ENCODE measurements around the gene TMEM89. TPM values are rescaled to one million over a fixed set of nuclear protein-coding genes. Genes with fewer than 3 reads are reported as not detected.

The TMEM89 gene
- total RNA-seq, 2 donors from 2014 or later: 0.36 TPM; not detected in 1

DNA sequence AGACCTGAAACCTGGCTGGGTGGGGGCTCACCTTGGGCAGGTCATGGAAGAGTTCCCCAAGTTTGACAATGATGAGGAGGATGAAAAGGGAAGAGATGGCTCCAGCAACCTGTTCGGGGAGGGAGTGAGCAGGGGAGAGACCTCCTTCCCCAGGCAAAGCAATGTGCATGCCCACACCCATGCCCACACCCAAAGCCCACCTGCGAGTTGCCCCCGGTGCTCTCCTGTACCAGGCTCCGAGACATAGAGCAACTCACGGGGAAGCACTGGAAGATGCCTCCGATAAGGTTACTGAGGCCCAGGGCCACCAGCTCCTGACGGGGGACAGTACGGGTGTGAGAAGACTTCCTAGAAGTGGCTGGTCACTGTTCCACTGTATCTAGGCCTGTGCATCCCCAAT lies 8.8 kb upstream of the TMEM89 start:
- DNase-seq (ENCODE audit: low spot score in 2 of 2) (no peak), ATAC-seq (no peak)
- H3K27ac Mint-ChIP-seq: no peak overlapping the region
- no peaks in the 10 kb centered on the region for H3K9me3 Mint-ChIP-seq
- peaks cover 0 to 5% of the 10 kb centered on the region in 2 donors for H3K36me3 Mint-ChIP-seq

DNA sequence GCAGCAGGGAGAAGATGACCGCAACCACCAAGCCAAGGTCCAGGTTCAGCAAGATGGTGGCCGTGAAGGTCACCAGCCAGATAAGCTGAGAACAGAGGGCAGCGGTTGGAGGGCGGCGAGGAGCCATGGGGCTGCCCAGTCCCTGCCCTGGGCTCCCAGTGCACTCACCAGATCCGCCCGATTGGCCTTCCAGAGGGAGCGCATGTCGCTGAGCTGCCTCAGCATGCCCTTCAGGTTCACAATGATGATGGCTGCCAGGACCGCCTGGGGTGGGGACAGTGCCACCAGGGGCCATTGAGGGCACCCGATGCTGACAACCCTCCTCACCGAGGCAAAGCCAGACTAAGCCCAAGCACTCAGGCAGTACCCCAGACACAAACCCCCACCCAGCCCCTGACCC lies 8.3 kb upstream of the TMEM89 start:
- ATAC-seq (no peak), DNase-seq (ENCODE audit: low spot score in 2 of 2) (no peak)
- H3K9me3 Mint-ChIP-seq: no peaks in the 10 kb centered on the region
- H3K36me3 Mint-ChIP-seq: peaks cover 0 to 5% of the 10 kb centered on the region in 2 donors
- no peak overlapping the region for H3K27ac Mint-ChIP-seq

DNA sequence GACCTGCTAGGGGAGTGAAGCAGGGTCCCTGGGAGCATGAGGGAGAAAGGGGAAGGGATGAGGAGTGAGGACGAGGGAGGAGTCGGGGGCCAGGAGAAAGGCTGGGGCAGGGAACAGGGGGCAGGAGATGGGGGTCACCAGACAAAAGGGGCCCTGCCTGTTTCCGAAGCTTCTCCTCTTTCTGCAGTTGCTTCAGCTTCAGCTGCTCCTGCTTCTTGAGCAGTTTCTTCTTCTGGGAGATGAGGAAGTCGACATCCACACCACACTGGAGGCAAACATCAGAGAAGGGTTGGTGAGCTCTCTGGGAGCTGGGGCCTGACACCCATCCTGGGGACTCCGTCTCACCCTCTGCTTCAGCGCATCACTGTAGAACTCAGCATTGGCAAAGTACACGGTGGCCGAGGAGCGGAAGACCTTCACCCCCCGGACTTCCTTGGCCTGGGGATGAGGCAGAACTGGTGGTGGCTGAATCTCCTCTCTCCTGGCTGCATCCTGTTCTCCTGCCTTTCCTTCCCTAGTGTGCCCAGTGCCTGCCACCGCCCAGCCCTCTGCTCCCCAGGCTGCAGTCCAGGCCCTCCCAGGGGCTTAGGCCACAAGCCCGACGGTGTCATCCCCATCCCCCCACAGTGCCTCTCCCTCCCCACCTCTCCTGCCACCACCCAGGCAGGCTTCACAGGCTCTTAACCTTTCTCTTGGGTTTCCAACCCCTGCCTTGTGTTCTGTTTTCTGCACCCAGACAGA lies 6.9 kb upstream of the TMEM89 start:
- no peaks in the 10 kb centered on the region for H3K9me3 Mint-ChIP-seq
- ATAC-seq (no peak), DNase-seq (ENCODE audit: low spot score in 2 of 2) (no peak)
- peak overlapping the region; percentile 7 to 38 for H3K27ac Mint-ChIP-seq
- peaks cover 0 to 5% of the 10 kb centered on the region in 2 donors for H3K36me3 Mint-ChIP-seq

DNA sequence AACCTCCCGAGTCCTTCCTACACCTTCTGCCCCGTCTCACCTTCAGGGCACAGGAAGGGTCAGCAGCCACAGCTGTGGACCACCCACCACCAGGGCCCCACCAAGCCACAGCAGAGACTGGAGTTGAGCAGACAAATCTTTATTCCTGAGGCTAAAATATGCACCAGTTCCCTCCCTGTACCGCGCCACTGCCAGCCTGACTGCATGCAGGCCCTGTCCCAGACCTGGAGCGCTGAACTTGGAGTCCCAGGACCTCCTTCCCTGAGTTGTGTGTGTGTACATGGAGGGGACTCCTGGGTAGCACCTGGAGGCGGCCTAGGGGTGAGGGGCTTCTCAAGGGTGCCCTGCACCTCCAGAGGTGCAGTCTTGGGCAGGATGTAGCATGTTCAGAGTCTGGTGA lies 4.0 kb upstream of the TMEM89 start:
- ATAC-seq (no peak), DNase-seq (ENCODE audit: low spot score in 2 of 2) (no peak)
- no peak overlapping the region for H3K27ac Mint-ChIP-seq
- no peaks in the 10 kb centered on the region for H3K9me3 Mint-ChIP-seq
- H3K36me3 Mint-ChIP-seq: no peaks in the 10 kb centered on the region

DNA sequence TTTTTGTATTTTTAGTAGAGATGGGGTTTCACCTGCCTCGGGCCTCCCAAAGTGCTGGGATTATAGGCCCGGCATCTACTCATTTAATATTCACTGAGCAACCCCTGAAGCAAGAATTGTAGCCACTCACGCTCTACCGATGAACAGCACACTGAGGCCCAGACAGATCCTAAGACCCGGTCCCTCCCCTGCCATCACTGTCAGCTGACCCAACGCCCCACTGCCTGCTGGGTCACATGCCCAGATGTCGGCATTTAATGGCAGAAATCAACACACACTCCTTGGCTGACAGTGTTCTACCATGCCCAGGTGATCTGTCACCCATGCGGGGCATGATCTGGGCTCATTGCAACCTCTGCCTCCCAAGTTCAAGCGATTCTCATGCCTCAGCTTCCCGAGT lies 3.2 kb upstream of the TMEM89 start:
- DNase-seq (ENCODE audit: low spot score in 2 of 2): no peak
- Mint-ChIP-seq H3K27ac (peak overlapping the region in 1 of 2 donors; percentile 68), H3K36me3 (no peaks in the 10 kb centered on the region), H3K9me3 (no peaks in the 10 kb centered on the region)
- ATAC-seq: no peak

DNA sequence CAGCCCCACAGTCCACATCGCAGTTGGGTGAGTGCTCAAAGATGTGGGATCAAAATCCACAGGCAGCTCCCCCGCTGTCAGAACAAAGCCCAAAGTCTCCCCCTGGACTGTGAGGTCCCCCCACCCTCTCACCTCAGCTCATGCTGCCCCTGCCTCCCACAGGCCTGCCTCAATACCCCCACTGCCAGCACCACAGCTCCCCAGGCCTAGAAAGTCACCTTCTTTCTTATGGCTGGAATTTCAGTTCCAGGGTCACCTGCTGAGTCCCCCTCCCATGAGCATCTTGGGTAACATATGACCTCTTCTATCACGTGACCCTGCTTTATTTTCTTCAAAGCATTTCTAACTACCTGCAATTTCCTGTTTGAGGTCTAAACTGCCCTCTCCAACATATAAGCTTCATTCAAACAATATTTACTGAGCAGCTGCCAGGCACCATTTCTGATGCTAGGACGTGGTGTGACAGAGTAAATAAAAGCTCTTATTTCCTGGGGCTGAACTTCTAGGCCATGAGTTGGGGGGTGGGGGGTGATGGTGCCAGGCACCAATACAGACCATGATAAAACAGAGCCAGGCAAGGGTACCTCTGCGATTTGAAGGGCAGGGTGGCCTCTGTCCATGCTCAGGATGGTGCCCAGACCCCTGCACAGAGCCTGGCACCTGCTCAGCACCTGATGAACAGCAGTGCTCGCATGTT lies 2.4 kb upstream of the TMEM89 start:
- no peaks in the 10 kb centered on the region for H3K9me3 Mint-ChIP-seq
- DNase-seq (ENCODE audit: low spot score in 2 of 2) (no peak), ATAC-seq (no peak)
- peaks cover 0 to 4% of the 10 kb centered on the region in 2 donors for H3K36me3 Mint-ChIP-seq
- H3K27ac Mint-ChIP-seq: peak overlapping the region in 1 of 2 donors; percentile 68

DNA sequence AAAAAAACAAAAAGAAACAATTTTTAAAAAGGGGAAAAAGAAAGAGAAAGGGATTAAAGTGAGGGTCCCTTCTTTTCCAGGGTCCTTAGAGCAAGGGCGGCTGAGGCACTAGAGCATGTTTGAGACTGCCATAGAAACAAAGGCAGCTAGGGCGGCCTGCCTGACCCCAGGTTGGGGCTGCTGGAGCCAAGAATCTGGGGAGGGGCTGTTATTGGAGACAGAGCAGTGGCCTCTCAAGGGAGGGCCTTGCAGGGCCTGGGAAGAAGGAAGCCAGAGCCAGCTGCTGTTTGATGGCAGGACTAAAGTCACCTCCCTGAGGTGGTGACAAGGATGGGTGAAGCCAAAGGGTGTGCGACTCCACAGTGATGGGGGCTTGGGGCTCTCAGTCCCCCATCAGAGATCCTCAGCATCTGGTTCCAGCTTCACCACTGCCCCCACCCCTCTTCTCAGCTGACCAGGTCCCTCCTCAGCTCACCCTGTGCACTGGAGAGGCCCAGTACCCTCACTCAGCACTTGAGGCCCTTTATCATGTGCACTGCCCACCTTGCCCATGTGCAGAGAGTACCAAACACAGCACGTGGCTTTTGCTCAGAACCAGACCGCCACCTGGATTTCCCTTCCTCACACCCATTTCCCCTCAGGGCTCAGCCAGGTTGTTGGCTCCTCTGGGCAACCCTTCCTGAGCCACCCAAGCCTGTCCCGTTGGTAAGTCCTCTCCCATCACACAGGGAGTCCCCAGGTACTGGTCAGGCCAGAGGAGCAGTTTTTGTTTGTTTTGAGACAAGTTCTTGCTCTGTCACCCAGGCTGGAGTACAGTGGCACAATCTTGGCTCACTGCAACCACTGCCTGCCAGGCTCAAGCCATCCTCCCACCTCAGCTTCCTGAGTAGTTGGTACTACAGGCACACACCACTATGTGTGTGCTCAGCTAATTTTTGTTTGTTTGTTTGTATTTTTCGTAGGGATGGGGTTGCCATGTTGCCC lies 1.7 kb downstream of the TMEM89 start:
- Mint-ChIP-seq H3K9me3 (peaks cover 10 to 17% of the 10 kb centered on the region in 2 donors), H3K36me3 (peaks cover 10 to 29% of the 10 kb centered on the region in 2 donors), H3K27ac (no peak overlapping the region)
- DNase-seq (ENCODE audit: low spot score in 2 of 2) (no peak), ATAC-seq (no peak)

DNA sequence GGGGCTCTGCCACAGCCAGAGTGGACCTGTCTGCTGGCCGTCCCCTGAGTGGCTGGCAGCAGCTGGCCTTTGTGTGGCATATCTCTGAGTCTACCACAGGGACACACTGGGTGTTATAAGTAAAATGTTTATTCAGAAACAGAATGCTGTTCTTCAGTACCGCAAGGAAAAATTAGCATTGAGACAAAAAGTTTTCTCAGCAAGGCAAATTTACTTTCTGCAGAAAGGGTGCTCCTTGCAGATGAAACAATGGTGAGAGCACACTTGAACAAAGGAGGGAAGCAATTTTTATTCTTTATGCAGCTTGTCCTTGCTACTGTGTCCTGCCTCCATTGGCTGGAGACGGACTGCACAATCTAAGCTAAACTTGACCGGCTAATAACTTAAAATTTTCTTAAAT lies 4.0 kb downstream of the TMEM89 start:
- no peak for ATAC-seq
- H3K27ac Mint-ChIP-seq: peak overlapping the region in 1 of 2 donors; percentile 67
- peaks cover 13 to 35% of the 10 kb centered on the region in 2 donors for H3K36me3 Mint-ChIP-seq
- no peak for DNase-seq (ENCODE audit: low spot score in 2 of 2)
- peaks cover 10 to 17% of the 10 kb centered on the region in 2 donors for H3K9me3 Mint-ChIP-seq

DNA sequence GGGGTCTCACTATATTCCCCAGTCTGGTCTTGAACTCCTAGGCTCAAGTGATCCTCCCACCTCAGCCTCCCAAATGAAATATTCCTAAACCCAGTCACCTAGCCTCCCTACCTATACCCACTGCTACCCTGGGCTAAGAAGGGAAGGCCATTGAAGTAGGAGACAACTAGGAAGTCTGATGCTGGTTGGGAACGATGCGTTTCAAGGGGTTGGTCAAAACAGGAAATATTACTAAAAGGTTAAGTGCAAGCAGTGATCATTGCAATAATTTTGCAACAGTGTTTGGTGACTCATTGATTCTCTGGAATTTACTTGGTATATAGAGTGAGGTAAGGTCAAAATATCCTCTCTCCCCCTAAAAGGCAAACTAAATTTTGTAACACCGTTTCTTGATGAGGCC lies 7.5 kb downstream of the TMEM89 start:
- Mint-ChIP-seq H3K36me3 (peaks cover 21 to 37% of the 10 kb centered on the region in 2 donors), H3K27ac (peak overlapping the region; percentile 95 to 96), H3K9me3 (peaks cover 10 to 17% of the 10 kb centered on the region in 2 donors)
- no peak for DNase-seq (ENCODE audit: low spot score in 2 of 2)
- ATAC-seq: peak; percentile 53 to 62

DNA sequence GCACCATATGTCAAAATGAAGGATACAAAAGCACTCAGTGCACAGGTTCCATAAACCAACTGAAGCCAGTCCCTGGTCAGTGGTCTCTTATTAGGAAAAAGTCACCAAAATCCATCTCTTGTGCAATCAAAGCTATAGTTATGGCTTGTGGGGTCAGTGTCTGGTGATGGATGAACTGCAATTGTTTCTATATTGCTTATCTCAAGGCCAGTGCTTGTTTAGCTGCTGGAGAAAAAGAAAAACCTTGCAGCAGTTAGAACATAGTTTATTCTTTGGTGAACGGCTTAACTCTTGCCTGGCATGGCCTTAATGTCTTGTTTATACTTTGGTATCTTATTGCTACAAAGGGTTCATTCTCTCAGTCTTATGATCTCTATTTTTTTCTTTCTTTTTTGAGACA lies 9.3 kb downstream of the TMEM89 start:
- peaks cover 3 to 7% of the 10 kb centered on the region in 2 donors for H3K9me3 Mint-ChIP-seq
- H3K36me3 Mint-ChIP-seq: peaks cover 30 to 35% of the 10 kb centered on the region in 2 donors
- peak overlapping the region in 1 of 2 donors; percentile 95 for H3K27ac Mint-ChIP-seq
- ATAC-seq (no peak), DNase-seq (ENCODE audit: low spot score in 2 of 2) (no peak)

DNA sequence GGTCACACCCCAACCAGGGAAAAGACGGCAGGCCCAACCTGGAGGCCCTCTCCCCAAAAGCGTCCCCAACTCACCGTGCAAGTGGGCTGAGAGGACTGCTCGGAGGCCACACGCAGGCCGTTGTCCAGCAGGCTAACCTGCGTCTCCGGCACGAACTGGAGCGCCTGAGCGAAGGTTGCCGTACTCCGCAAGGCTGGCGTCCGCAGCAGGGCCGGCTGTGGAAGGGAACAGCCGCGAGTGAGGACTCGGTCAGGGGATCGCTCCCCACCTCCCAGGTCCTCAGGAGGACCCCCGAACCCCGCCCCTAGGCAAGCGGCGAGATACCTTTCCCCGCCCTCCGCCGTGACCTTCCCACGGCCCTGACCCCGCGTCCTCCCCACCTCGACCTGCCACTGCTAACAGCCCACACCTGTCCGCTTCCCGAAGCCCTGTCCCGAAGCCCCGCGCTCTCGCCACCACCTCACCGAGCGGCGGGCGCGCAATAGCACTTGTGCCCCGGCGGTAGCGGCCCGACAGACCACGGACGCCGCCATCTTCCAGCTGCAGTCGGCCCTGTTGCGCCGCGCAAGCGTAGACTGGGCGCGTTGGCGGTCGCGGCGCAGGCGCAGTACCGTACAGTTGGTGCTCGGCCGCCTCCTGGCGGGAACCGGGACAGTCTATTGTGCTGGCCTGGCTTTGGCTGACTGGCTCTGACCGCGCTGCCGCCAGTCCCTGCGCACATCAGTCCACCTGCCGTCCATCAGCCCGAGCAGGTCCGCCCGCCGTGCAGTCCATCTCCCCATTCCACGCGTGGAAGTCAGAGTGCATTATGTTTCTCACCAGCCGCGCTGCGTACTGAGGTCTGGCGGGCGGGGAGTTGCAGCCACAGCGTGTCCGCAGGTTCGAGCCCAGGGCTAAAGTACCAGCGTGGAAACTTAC lies 12.2 kb downstream of the TMEM89 start, which contains the start of gene UQCRC1:
UQCRC1 (minus strand) TSS at position 559 of the 918 bp plus-strand sequence; CDS start at position 533, 26 bp downstream.
- ATAC-seq (peak; percentile 94 to 98), DNase-seq (ENCODE audit: low spot score in 2 of 2) (peak; percentile 94 to 96)
- peak within 1 kb of the TSS; percentile 92 to 98 for H3K27ac Mint-ChIP-seq
- peaks cover 26 to 29% of the 10 kb centered on the region in 2 donors for H3K36me3 Mint-ChIP-seq
- H3K9me3 Mint-ChIP-seq: no peaks in the 10 kb centered on the region

DNA sequence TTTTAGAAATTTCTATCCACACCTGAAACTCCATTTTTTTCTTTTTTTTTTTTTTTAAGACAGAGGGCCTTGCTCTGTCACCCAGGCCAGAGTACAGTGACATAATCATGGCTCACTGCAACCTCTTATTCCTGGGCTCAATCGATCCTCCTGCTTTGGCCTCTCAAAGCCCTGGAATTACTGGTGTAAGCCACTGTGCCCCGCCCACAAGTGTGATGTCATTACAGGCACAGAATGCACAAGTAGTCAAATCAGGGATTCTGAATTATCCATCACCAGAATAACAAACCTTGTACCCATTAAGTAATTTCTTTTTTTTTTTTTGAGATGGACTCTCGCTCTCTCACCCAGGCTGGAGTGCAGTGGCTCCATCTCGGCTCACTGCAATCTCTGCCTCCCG lies 14.1 kb downstream of the TMEM89 start:
- H3K36me3 Mint-ChIP-seq: peaks cover 27 to 29% of the 10 kb centered on the region in 2 donors
- DNase-seq (ENCODE audit: low spot score in 2 of 2): no peak
- ATAC-seq: no peak

DNA sequence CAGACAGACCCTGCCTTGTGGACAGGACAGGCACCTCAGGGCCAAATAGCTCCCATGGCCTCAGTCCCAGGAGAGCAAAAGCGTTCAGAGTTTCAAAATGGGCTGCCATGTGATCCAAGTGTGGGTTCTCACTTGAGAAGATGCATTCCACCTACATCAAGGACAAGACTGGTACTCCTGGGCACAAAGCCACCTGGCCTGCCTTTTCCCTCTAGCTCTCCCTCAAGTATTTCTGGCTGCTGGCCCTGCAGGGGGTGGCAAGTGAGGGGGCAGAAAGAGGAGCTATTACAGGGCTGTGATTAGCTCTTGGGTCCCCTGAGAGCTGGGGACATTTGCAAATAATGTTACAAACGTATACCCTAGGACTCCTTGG lies 20.0 kb downstream of the TMEM89 start:
- DNase-seq (ENCODE audit: low spot score in 2 of 2) (no peak), ATAC-seq (no peak)
- peaks cover 11 to 13% of the 10 kb centered on the region in 2 donors for H3K36me3 Mint-ChIP-seq
- no peak overlapping the region for H3K27ac Mint-ChIP-seq
- H3K9me3 Mint-ChIP-seq: no peaks in the 10 kb centered on the region

More for the DNA sequence above, 14.1 kb downstream of the TMEM89 start:
- Mint-ChIP-seq H3K9me3 (no peaks in the 10 kb centered on the region), H3K27ac (peak overlapping the region in 1 of 2 donors; percentile 92)

DNA sequence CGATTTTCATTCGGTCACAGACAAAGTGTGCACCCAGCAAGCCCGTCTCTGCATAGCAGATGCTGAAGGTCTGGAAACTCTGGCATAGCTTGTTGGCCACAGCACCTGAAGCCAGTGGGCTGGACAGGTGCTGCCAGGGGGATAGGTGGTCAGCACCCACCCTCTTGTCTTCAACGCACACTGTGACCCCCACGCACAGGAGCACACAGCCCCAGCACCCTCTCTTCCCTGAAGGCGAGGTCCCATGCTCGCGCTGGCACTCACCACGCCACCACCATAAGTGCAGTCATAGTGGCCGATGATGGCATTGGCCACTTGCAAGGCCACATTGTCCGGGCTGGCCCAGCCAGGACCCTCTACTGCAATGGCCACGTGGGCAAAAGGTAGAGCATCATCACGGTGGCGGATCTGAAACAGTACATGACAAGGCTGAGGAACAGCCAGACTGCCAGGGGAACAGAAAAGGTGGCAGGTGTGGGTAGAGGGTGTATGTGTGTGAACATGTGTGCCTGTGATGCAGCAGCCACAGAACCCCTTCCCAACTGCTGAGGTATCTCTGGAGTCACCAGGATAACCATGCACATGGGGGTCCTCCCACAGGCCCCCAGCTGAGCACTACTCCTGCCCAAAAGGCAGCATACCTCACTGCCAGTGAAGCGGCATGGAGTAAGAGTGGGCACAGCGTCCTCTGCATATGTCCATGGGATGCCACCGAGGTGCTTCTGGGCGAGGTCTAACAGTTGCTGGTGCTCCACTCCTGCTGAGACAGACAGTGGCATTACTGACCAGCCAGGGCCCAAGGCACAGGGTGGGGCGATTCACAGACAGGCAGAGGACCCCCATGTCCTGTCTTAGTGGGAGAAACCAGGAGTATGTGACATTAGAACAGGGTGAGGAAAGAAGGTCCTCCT lies 20.6 kb downstream of the TMEM89 start:
- Mint-ChIP-seq H3K27ac (no peak overlapping the region), H3K9me3 (no peaks in the 10 kb centered on the region), H3K36me3 (peaks cover 11 to 13% of the 10 kb centered on the region in 2 donors)
- ATAC-seq (no peak), DNase-seq (ENCODE audit: low spot score in 2 of 2) (no peak)

Measured in activated naive CD4-positive, alpha-beta T cell treated with anti-CD3 and anti-CD28 coated beads, Interleukin-2, amount 50 U/mL, for 72 hours (primary cell).